Activated CD8-positive, alpha-beta memory T cell treated with anti-CD3 and anti-CD28 coated beads for 4 hours (primary cell): ENCODE measurements around the gene RBMS2.
"Not testable (repeated sequence)": the region's sequence is repeated elsewhere in the genome, so short reads cannot be mapped to it uniquely, and the experiment has no call there.

Experiments used
- DNase-seq, 2 donors: peaks; one replicate each; pipeline ENCODE4 v3.0.0-alpha.2; 2020; ENCODE audit warnings: low read depth in 2 of 2

RBMS2 gene, protein sequence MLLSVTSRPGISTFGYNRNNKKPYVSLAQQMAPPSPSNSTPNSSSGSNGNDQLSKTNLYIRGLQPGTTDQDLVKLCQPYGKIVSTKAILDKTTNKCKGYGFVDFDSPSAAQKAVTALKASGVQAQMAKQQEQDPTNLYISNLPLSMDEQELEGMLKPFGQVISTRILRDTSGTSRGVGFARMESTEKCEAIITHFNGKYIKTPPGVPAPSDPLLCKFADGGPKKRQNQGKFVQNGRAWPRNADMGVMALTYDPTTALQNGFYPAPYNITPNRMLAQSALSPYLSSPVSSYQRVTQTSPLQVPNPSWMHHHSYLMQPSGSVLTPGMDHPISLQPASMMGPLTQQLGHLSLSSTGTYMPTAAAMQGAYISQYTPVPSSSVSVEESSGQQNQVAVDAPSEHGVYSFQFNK

DNA sequence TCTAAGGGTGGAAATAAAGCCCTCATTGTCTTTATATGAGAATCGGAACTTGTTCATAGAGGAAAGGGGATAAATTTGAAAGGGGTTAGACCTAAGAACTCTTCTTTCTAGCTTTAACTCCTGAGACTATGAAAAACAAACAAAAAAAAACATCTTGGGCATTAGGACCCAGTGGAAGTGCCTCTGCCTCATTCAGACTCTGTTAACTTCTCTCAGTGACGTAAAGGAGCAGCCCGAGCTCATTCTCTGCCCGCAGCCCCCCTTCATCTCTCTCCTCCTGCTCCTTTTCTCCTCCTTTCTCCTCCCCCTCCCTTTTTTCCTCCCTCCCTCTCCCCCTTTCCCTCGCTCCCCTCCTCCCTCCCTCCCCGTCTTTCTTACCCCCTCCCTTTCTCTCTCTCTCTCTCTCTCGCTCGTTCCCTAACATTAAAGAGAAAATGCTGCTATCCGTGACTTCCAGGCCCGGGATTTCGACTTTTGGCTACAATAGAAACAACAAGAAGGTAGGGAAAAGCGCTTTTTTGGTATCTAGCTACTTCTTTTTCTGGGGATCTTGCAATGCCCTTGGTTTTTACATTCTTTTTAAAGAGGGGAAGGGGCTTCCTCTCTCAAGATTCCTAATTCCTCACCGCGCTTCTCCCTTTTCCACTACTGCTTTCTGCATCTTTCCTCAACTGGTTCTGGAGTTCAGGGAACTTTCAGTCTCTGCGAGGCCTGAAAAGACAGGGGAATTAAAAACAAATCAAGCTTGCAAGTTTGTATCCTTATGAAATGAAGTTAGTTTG is at the start of gene RBMS2:
TSS of gene RBMS2 (plus strand) at position 231 of the 782 bp plus-strand sequence. CDS start at position 435, 204 bp downstream.
- peak; percentile 5 to 12 for DNase-seq

GRCh38 chr12:56474389-56474788 is 47.2 kb upstream of the RBMS2 start:
- no peak for DNase-seq

GRCh38 chr12:56476143-56476542 is 45.5 kb upstream of the RBMS2 start:
- DNase-seq = no peak

GRCh38 chr12:56476972-56477432 is 44.6 kb upstream of the RBMS2 start:
- DNase-seq = no peak

DNA sequence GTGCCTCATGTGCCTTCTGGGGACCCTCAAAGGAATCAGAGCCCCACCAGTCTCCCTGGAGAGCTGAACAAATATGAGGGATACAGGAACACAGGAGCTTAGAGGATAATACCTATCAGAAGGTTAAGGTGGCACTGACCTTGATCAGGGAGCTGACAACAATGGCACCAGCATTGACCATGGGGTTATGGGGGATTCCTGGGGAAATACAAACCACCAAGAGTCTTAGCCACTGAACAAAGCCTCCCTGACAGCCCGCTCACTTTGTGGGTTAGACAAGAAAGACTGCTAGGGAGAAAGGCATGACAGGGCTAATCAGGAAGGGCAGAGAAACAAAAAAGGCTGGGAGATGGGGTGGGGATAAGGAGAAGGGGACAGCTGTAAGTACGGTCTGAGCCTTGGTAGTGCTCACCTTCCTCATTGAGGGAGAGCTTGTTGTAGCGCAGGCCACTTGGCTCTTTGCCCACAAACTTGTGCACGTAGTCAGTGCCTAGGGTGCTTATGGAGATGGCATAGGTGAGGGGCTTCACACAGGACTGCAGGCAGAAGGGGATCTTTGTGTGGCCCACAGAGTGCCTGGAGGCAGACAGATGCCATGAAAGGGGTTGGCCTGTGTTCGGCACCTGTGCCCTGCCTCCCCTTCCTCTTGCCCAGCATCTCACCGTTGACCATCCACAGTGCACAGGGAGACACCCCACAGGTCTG is 43.9 kb upstream of the RBMS2 start:
- no peak for DNase-seq

- no peak for DNase-seq
These were observed 42.0 kb upstream of the RBMS2 start for GRCh38 chr12:56479625-56480024.

DNA sequence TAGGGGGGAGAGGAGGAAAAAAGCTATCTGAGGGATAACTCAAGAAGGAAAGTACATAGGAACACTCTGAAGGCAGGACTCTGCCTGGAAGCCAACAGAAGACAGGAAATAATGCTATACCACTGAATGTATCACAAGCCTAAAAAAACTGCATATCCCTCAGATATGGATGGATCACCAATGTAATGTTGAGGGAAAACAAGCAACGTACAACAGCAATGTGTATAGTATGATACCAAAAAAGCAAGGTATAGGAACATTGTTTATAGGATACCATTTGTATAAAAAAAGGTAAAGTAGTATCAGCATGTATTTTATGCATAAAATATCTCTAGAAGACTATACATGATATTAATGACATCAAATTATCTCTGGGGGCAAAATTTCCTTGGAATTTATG is 37.1 kb upstream of the RBMS2 start:
- DNase-seq = no peak

- no peak for DNase-seq
These were observed 34.9 kb upstream of the RBMS2 start for GRCh38 chr12:56486694-56487093.

DNA sequence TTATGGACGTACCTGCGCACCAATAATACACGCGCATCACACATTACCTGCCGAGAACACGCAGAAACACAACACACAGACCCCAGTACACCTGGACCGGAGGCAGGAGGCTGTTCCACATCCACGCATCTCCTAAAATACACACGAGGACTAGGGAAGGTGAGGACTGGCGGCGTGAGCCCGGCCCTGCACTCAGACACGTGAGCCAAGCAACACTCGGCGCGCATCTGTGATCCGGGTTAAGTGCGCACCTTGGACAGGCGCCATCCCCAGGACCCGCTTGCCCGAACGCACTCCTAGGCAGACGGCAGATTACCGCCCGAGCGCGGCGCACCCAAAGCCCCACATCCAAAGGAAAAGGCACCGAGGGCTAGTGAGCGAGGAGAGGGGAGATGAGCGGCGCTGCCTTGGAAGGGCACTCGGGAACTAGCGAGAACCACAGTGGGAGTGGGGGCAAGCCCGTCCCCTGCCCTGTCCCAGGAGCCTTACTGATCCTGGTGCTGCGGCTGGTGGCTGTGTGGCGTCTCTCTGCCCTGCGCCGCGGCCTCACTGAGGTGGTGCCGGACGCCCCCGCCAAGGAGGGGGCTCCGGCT is 34.1 kb upstream of the RBMS2 start:
- DNase-seq = no peak

- DNase-seq = peak; percentile 44 to 55
These were observed 33.3 kb upstream of the RBMS2 start, which contains the start of gene GLS2 for GRCh38 chr12:56488041-56488955. Gene GLS2, minus strand, starts transcription at chr12:56488161. Its CDS starts 43 bp downstream, at chr12:56488118.

DNA sequence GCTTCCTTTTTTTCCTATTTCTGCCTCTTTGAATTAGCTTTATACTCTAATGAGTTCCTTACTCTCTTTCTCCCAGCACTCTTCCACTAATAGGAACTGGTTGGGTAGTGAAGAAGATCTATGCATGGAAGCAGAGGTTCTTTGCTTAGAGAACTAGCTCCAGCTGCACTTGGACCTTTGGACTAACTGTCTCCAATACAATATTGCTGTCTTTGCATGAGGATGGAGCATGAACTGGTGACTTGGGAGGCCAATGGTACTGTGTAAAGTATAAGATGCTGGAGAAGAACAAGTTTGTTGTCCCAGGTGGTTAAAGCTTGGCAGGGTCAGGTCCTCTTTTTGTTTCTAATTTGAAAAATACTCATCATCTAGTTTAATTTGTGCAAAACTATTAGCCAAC is 31.3 kb upstream of the RBMS2 start:
- DNase-seq = no peak

- DNase-seq = not testable (repeated sequence)
These were observed 28.1 kb upstream of the RBMS2 start for GRCh38 chr12:56493409-56494105.

DNA sequence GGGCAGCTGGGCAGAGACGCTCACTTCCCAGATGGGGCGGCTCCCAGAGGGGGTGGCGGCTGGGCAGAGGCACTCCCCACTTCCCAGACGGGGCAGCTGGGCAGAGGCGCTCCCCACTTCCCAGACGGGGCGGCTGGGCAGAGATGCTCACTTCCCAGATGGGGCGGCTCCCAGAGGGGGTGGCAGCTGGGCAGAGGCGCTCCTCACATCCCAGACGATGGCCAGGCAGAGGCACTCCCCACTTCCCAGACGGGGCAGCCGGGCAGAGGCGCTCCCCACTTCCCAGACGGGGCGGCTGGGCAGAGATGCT is 27.6 kb upstream of the RBMS2 start:
- DNase-seq = not testable (repeated sequence)

DNA sequence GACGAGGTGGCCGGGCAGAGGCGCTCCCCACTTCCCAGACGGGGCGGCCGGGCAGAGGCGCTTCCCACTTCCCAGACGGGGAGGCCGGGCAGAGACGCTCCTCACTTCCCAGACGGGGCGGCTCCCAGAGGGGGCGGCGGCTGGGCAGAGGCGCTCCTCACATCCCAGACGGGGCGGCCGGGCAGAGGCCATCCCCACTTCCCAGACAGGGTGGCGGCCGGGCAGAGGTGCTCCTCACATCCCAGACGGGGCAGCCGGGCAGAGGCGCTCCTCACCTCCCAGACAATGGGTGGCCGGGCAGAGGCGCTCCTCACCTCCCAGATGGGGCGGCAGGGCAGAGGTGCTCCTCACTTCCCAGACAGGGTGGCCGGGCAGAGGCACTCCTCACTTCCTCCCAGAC is 27.1 kb upstream of the RBMS2 start:
- not testable (repeated sequence) for DNase-seq

DNA sequence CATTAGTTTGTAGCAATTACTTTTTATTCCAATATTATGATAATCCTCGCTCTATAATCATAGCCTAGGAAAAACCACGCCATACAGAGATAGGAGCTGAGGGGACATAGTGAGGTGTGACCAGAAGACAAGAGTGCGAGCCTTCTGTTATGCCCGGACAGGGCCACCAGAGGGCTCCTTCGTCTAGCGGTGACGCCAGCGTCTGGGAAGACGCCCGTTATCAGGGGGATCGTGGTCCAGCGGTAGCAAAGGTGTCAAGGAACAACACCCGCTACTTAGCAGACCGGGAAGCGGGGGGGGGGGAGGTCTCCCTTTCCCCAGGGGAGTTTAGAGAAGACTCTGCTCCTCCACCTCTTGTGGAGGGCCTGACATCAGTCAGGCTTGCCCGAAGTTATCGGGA is 24.9 kb upstream of the RBMS2 start:
- peak; percentile 16 to 42 for DNase-seq

DNA sequence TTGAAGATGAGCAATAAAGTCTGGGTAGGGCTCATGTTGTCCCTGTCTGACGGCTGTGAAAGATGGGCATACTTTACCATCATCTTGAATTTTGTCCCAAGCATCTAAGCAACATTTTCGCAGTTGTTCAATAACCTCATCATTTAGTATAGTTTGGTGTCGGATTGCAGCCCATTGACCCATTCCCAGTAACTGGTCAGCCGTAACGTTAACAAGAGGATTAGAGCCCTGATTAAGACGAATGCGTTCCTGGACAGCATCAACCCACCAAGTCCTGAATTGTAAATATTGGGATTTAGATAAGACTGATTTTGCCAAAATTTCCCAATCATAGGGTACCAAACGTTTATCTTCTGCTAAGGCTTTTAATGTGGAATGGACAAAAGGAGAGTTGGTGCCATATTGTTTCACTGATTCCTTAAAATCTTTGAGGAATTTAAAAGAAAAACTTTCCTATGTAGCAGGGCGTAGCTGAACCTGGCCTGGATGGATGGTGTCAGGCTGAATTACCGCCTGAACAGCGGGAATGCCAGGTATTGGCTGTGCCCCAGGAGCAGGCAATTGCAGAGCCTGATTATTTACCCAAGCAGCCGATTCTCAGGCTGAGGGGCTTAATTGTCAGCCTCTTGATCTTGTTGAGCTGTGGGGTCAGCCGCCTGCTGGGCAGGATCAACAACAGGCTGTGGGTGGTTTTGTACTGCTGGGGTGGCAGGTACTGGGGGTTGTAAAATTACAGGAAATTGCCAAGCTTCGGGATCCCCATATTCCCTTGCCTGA is 23.3 kb upstream of the RBMS2 start:
- DNase-seq = not testable (repeated sequence)

DNA sequence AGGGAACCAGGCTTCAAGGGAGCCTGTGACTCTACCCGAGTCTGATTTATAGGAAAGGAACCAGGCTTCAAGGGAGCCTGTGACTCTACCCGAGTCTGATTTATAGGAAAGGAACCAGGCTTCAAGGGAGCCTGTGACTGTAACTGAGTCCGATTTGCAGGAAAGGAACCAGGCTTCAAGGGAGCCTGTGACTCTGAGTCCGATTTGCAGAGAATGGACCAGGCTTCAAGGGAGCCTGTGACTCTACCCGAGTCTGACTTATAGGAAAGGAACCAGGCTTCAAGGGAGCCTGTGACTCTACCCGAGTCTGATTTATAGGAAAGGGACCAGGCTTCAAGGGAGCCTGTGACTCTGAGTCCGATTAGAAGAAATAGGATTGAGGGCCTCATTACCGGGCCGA is 22.2 kb upstream of the RBMS2 start:
- DNase-seq = not testable (repeated sequence)

- not testable (repeated sequence) for DNase-seq
These were observed 21.7 kb upstream of the RBMS2 start for GRCh38 chr12:56499879-56500278.

DNA sequence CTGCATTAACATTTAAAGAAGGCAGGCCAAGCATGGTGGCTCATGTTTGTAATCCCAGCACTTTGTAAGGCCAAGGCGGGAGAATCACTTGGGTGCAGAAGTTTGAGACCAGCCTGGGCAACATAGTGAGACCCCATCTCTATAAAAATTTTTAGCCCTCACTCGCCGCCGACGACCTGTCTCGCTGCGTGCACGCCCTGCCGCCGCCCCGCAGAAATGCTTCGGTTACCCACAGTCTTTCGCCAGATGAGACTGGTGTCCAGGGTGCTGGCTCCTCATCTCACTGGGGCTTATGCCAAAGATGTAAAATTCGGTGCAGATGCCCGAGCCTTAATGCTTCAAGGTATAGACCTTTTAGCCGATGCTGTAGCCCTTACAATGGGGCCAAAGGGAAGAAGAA is 10.8 kb upstream of the RBMS2 start:
- no peak for DNase-seq

DNA sequence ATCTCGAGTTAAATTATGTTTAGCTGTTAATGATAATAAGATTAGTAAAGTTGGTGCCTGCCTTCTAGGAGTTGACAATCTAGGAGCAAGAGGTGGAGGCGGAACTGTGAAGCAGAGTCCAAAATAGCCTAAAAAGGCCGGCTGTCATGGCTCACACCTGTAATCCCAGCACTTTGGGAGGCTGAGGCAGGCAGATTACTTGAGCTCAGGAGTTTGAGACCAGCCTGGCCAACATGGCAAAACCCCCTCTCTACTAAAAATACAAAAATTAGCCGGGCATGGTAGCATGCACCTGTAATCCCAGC is 7.7 kb upstream of the RBMS2 start:
- DNase-seq = not testable (repeated sequence)
